HG02642 (cell line): ENCODE data around the gene ALG3.

ENCODE experiments used
- ATAC-seq: cut with Tn5 transposase; IDR thresholded peaks from one replicate; pipeline ENCODE4 v1.9.1; 2021; ENCODE audit warnings: mild to moderate bottlenecking; ENCODE audit not compliant: unreplicated experiment, poor library complexity

The ALG3 gene

DNA sequence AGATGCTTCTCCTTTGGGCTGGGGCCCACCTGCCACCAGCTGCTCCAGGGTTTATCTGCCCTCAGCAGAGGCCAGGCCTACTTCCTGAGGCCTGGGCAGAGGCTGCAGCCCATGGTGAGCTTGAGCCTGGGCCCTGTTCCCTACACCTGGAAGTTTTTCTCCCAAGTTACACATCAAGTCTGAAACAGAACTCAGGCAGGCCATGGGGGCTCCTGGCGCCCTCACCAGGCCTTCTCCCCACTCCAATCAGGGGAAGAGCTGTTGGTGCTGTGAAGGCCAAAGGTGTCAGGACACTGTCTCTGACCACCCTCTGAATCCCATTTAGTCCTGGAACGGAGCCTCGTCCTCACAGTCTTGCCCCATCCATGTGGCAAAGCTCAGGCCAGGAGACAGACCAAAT is 12.1 kb downstream of the ALG3 start:
- ATAC-seq = no peak

DNA sequence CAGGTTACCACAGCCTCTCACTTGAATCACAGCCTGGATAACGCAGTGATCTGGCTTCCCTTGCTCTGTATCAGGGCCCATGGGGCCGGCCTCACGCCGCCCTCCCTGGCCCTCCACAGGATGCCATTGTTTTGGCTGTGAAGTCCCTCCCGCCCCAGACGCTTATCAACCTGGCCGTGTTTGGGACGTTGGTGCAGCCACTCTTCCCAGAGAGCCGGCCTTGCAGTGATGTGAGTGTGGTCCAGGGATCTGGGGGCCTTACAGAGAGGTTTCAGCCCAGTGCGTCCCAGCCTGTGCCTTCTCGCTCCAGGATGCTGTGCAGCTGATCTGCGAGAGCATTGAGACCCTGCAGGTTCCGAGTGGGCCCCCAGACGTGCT is 12.7 kb downstream of the ALG3 start:
- no peak for ATAC-seq

DNA sequence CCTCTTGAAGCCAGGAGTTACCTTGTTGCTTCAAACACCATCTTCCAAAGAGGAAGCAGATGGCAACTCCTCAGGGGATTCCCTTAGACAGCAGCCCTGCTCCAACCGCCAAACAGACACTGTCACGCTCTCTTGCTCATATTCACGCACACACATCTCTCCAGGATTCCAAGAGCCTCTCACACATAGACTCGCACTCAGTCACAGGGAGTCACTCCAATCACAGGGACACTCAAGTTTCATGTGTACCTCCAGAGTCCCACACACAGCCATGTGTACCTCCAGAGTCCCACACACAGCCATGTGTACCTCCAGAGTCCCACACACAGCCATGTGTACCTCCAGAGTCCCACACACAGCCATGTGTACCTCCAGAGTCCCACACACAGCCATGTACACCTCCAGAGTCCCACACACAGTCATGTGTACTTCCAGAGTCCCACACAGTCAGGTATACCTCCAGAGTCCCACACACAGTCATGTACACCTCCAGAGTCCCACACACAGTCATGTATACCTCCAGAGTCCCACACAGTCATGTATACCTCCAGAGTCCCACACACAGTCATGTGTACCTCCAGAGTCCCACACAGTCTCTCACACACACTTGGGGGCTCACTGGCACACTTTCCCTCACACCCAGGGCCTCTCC is 13.3 kb downstream of the ALG3 start:
- ATAC-seq = no peak

DNA sequence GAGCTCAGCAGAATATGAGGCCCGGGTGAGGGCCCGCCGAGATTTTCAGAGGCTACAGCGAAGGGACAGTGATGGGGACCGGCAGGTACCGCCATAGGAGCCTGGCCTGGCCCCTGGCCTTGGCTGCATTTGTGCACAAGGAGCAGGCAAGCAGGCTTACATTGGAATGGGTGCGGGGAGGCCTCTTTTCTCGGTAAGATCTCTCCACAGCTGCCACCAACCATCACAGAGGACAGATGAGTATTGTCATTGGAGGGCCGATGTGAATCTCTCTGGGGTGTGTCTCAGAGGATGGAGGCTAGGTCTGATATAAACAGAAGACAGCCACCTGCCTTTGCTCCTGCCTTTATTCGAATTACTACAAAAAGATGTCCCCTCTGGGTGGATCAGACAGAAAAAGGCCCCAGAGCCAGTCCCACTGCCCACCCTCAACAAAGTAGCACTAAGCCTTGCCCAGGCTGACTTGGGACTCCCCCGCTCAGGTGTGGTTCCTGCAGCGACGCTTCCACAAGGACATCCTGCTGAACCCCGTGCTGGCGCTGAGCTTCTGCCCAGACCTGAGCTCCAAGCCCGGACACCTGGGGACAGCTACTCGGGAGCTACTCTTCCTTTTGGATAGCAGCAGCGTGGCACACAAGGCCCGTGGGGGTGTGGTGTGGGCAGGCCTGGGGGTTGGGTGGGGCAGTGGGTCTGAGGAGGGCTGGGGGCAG is 13.9 kb downstream of the ALG3 start:
- no peak for ATAC-seq

DNA sequence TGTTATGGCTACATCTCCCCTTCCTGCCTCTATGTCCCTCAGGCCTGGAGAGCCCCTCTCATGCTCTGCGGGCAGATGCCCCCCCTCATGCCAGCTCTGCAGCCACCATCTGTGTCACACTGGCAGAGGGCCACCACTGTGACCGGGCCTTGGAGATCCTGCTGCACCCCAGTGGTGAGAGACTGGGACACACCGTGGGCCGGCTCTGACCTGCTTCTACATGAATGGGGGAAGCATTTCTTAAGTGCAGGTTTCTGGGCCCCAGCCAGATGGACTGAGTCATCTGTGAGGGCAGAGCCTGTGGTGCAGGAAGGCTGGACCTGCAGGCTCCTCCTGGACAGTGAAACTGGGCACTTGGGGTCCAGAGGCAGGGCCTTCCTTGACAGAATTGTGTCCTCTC is 14.5 kb downstream of the ALG3 start:
- no peak for ATAC-seq

DNA sequence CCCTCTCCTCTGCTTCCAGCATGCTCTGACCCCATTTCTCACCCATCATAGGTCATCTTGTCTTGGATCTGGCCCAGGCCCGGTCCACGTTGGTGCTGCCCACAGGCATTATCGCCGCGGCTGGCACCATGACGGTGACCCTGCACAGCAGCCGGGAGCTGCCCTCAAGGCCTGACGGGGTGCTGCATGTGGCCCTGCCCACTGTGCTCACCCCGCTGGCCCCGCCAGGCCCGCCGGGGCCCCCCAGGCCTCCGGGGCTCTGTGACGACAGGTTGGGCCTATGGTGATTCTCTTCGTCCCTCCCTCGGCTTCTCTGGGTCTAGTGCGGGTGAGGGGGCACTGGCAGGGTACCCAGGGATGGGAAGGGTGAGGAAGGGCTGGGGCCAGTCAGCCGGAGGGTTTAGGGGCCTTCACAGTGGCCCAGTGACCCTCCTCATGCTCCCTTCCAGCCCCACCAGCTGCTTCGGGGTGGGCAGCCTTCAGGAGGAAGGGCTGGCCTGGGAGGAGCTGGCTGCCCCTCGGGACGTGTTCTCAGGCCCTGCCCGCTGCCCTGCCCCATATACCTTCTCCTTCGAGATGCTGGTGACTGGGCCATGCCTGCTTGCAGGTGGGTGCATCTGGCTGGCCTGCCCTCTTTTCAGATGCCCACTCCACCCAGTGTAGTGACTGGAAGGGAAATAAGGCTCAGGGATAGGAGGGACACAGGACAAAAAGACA is 15.5 kb downstream of the ALG3 start:
- no peak for ATAC-seq

DNA sequence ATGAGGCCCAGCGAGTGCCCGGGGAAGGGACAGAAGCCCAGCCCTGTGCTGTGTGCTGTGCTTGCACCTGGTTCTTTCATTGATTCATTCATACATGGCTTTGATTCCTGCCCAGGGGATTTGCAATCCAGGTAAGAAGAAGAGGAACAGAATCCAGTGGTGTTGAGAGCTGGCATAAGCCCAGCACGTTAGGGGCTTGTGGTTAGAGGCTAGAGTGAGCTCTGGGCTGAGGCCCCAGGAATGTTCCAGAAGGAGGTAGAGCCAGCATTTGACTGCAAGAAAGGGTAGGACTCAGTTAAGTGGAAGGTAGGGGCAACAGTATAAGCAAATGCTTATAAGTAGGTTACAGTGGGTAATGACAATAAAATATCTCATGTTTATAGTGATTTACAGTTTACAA is 17.1 kb downstream of the ALG3 start:
- no peak for ATAC-seq

DNA sequence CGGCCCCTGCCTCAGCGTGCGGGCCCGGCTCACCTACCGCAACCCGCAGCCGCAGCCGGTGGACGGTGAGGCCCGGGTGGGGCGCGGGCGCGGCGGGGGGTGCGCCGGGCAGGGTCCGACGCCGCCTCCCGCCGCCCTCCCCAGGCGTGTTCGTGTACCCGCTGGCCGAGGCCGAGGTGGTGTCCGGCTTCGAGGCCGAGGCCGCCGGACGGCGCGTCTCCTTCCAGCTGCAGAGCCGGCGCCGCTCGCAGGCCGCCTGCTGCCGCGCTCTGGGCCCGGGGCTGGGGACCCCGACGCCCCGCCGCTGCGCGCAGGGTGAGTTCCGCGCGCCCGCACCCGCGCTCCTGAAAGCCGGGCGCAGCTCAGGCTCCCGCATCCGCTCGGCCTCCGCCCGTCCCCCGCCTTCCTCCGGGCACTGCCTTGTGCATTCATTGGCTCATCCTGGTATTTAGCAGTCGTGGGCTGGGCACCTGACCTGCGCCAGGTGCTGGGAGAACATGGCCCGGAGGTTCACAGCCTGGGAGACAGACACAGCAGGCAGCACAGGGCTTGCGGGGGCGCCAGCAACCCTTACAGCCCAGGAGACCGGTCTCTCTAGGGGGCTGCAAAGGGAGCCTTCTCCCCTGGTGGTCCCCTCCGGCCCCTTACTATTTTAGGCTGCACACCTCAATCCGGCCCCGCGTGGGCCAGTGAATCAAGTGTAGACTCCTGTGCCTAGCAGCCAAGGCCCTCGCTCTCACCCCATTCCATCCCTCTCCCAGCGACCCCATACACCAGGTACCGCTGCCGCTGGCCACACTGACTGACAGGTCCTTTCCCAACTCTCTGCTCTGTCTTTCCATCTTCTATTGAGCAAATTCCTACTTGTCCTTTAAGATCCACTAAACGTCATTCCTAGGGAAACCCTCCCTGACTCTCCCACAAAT is 17.9 kb downstream of the ALG3 start:
- no peak for ATAC-seq

DNA sequence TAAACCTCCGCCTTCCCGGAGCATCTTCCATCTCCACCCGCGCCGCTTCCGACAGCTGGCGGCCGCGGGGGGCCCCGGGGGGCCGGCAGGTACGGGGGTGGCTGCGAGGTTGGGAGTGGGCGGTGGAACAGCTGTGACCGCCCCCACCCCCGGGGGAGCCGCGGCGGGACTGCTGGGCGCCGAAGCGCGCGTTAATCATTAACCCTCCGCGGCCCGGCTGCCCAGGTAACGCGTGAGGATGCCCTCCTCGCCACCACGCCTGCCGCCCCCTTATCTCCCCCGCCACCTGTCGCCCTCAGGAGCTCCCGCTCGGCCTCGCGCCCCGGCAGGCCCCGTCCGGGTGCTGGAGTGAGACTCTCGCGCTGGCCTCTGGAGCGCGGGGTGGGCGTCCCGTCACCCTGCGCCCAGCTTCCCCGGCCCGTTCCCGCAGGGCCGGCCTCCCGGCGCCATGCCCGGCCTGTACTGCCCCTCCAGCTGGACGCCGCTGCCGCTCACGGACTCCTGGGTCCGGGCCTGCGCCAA is 18.6 kb downstream of the ALG3 start:
- no peak for ATAC-seq

DNA sequence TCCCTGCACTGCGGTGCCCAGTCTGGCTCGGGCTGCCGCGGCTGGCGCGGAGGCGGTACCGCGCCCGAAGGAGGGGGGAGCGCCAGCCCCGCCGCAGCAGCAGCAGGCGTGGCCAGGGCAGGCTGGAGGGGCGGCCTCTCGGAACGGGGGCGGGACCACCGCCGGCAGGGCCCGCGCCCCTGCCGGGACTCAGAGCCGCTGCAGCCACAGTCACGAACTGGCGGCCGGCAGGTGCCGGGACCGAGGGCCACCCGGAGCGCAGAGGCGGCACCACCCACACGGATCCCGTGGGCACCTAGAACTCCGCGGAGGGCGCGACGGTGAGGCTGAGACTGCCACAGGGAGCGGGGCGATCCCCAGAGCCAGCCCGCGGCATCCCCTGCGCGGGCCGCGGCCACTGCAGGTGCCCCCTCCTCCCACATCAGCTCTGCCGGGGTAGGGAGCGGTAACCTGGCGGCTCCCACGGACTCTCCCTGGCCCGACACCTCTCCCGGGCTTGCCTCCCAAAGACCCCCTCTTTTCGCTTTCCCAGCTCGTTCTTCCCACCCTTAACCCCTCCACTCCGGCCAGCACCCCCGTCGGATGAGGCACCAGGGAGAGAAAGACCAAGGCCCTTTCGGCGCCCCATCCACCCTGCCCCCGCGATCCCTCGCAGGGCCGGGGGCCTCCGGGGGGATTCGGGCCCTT is 19.2 kb downstream of the ALG3 start, which contains the start of gene VWA5B2:
TSS of gene VWA5B2 (plus strand) at position 192 of the 687 bp plus-strand sequence. CDS start 944 bp downstream, outside the sequence.
- ATAC-seq = peak; percentile 87

DNA sequence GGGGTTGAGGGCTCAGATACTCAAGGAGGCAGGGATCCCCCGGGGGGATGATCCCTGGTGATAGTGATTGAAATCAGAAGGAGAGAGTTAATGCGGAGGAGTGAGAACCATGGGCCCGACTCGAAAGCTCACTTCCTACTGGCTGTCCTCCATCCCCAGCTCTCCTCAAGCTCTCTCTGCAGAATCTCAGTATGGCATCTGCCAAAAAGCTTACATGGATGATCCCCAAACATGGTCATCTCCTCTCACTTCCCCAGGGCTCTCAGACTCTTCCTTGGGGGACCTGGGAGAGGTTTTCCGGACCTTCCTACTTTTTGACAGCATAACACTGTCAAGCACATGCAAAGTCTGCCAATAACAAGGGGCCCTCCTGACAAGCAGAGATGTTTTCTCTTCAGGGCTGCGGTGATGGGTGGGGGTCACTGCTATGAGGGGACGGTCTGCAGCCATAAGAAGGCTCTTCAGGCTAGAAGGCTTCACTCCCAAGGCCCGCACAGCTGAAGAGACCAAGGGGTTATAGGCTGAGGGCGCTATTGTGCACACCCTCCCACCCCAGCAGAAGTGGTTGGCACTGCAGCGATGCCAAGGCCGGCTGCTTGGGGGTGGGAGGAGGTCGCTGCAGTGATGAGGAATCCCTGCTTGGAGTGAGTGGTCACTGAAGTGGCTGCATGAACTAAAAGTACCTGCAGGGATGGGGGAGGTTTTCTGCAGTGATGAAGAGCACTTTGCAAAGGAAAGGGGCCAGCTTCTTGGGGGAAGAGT is 20.2 kb downstream of the ALG3 start:
- no peak for ATAC-seq

DNA sequence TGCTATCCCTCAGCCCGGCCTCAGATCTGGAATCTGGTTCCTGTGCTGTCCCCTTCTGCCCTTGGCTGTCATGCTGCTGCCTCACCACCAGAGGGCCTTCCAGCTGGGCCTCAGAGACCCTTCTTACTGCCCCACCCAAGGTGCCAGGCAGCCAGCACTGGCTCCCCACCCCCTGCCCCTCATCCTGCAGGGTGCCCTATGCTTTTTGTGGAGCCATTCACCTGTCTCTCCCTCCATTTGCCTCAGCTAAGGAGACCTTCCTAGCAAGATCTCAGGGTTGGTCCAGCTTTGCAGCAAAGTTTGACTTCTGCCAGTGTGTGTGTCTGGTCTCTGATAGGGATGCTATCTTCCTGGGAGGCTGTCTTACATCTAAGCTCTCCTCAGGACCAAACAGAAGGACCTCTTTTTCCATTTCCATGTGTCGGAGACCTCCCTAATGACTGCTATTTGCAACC is 21.3 kb downstream of the ALG3 start:
- ATAC-seq = no peak

DNA sequence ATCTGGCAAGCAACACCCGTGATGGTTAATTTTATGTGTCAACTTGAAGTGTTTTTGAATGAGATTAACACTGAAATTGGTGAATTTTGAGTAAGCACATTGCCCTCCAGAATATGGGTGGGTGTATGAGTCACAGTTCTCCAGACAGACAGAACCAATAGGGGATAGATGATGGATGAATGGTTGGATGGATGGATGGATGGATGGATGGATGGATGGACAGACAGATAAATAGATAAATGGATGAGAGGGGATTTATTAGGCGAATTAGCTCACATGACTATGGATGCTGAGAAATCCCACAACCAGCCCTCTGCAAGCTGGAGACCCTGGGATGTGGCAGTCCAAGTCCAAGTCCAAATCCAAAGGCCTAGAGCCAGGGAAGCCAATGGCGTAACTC is 24.8 kb downstream of the ALG3 start:
- no peak for ATAC-seq

DNA sequence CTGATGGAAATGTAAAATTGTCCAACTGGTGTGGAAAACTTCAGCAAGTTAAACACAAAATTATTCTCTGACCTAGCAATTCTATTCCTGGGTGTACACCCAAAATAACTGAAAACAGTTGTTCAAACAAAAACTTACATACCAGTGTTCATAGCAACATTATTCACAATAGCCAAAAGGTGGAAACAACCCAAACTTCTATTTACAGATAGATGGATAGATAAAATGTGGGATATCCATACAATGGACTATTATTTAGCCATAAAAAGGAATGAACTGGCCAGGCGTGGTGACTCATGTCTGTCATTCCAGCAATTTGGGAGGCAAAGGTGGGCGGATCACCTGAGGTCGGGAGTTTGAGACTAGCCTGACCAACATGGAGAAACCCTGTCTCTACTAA is 26.2 kb downstream of the ALG3 start:
- no peak for ATAC-seq

DNA sequence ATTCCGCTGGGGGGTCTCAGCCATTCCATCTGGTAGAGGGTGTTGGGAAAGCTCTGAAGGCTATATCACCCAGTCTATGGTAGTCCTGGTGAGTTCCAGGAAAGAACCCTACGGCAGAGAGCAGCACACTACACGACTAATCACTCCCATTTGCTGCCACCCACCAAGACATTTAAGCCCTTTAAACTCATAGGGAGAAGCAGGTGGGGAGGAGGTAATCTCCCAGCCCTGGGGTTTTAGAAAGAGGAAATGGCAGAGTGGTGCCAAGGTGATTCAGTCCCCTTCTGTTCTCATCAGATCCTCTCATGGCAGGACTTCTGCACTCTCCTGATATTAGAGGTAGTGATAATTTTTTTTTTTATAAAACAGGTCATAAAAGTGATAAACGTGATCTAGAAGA is 29.9 kb downstream of the ALG3 start:
- ATAC-seq = no peak

DNA sequence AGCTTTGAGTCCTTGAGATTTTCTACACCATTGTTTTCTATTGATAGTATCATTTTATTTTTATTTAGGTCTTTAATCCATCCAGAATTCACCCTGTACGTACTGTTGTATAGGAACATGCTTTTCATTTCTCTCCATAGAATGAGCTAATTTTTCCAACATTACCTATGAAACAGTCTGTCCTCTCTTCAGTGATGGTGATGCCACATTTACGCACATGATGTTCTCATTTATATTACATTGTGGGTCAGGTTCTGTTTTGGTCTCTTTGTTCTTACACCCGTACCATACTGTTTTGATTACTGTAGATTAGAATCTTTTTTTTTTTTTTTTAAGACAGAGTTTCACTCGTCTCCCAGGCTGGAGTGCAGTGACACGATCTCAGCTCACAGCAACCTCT is 37.0 kb downstream of the ALG3 start:
- no peak for ATAC-seq

DNA sequence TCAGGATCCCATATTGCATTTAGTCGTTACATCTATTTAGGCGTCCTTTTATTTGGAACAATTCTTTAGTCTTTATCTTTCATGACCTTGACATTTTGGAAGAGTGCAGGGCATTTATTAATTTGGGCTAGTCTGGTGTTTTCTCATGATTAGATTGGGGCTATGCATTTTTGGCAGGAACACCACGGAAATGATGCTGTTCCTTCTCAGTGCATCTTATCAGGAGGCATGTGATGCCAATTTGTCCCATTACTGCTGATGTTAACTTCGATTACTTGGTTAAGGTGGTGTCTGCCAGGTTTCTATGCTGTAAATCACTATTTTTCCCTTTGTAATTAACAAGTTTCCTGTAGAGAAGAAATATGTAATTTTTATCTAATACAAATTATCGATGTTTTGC is 37.5 kb downstream of the ALG3 start:
- no peak for ATAC-seq

DNA sequence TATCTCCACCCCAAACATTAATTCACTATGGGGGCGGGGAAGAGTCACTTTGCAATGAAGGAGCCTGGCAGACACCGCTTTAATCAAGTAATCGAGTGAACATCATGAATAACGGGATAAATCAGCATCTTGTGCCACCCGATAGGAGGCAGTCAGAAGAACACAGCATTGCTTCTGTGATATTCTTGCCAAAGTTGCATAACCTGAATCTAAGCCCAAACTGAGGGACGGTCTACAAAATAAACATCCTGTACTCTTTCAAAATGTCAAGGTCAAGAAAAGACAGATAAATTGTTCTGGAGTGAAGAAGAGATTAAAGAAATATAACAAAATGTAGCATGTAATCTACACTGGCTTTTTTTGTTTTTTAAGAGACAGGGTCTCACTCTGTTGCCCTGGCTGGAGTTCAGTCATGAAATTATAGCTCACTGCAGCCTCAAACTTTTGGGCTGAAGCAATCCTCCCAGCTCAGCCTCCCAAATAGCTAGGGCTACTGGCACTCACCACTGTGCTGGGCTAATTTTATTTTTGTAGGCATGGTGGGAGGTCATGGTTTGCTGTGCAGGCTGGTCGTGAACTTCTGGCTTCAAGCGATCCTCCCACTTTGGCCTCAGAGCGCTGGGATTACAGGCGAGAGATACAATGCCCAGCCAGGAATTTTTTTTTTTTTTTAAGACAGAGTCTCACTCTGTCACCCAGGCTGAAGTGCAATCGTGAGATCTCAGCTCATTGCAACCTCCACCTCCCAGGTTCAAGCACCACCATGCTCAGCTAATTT is 39.4 kb downstream of the ALG3 start:
- no peak for ATAC-seq
